Heart right ventricle (tissue), 16 donors: ENCODE results near the gene DCST1. TPM values are rescaled to one million over a fixed set of nuclear protein-coding genes. Genes with fewer than 3 reads are reported as not detected.
A peak's percentile ranks its signal among the peaks of the same experiment; 100 is the strongest.

Experiments
- ATAC-seq, 8 donors: fragments of 200-7000 bp; cut with Tn5 transposase; one replicate each; pipeline ENCODE4 v1.9.1; 2020; ENCODE audit warnings: mild to moderate bottlenecking in 8 of 8, moderate library complexity in 8 of 8, moderate number of reproducible peaks in 1 of 8
- DNase-seq, 2 donors: peaks; one replicate each; pipeline ENCODE4 v3.0.0-alpha.2; 2020
- H3K27ac ChIP-seq, 10 donors: fragments of 200-600 bp; sonication (generic) in 2 of 10; one replicate each; pipeline versions ENCODE4 v1.5.0 to v1.8.0; 2020 to 2022; ENCODE audit warnings: mild to moderate bottlenecking in 3 of 10
- H3K27me3 ChIP-seq, 7 donors: fragments of 200-600 bp; one replicate each; pipeline ENCODE4 v1.8.0; 2021 to 2022; ENCODE audit warnings: mild to moderate bottlenecking in 2 of 7
- H3K36me3 ChIP-seq, 9 donors: fragments of 200-600 bp; sonication (generic) in 1 of 9; one replicate each; pipeline versions ENCODE4 v1.5.0 to v1.8.0; 2020 to 2022; ENCODE audit warnings: mild to moderate bottlenecking in 2 of 9
- H3K4me1 ChIP-seq, 9 donors: fragments of 200-600 bp; sonication (generic) in 1 of 9; one replicate each; pipeline versions ENCODE4 v1.5.0 to v1.8.0; 2020 to 2022; ENCODE audit warnings: mild to moderate bottlenecking in 4 of 9
- H3K4me3 ChIP-seq, 10 donors: fragments of 200-600 bp; sonication (generic) in 2 of 10; one replicate each; pipeline versions ENCODE4 v1.5.0 to v1.8.0; 2020 to 2022; ENCODE audit warnings: mild to moderate bottlenecking in 7 of 10, moderate library complexity in 2 of 10
- H3K9me3 ChIP-seq, 11 donors: fragments of 200-600 bp in 10 of 11; sonication (generic) in 2 of 11; one replicate each; pipeline versions ENCODE4 v1.5.0 to v1.8.0; 2013 to 2022; ENCODE audit warnings: mild to moderate bottlenecking in 2 of 11, control low read depth in 1 of 11, moderate library complexity in 1 of 11
- CTCF ChIP-seq, 9 donors: fragments of 200-600 bp; sonication (generic) in 2 of 9; IDR thresholded peaks; one replicate each; pipeline versions ENCODE4 v1.5.0 to v1.8.0; 2021 to 2022; ENCODE audit warnings: antibody characterized with exemption in 9 of 9, mild to moderate bottlenecking in 5 of 9, moderate library complexity in 1 of 9
- WGBS, 2 donors: extraction: QIAGEN DNeasy Blood & Tissue Kit; methylation state at CpG; one replicate each; pipeline ENCODE4 v1.1.7; 2013; ENCODE audit warnings: inconsistent platforms in 1 of 2; 5-methylcytosine and 5-hydroxymethylcytosine counted together
- intact Hi-C, 10 donors: fragments of 100-400 bp; cut with DNase I; formaldehyde crosslinking; loops; one replicate each; pipeline versions ENCODE4 v1.11.1 to v1.14.2; 2022
- polyA plus RNA-seq, 2 donors: library from polyadenylated mRNA; stranded (reverse); fragments of 200-250 nt; gene quantifications; one replicate each; pipeline ENCODE4 v1.2.3, GENCODE V29; 2013
- total RNA-seq, 10 donors: library from RNA; stranded (reverse); fragmentation: NEBNext Ultra II Directional in 3 of 10; extraction: Animal tissue kit (Norgen Biotek cat#: 25700) in 3 of 10; gene quantifications; one replicate each; pipeline versions ENCODE4 v1.2.1 to v1.2.4, GENCODE V29; 2021 to 2023
- donor health status: Arrhythmogenic right ventricular cardiomyopathy.
- donor health status: ischemic (EF 13 %, LVEDD 7.1; RV severe dilation, severe dysfunction).
- donor health status: healthy with polysubstance abuse.
- donor health status: DM: no; HTN: yes; CAD: no.
- donor health status: DM: no; HTN: no; CAD: no.
- donor health status: ischemic (EF 25% LVEDD 6.9; RV normal size, moderate dysfunction).
- donor health status: ischemic (EF 25% LVEDD 5.7; RV mildly dilated, moderate dysfunction).
- donor health status: healthy.
- donor health status: DM: yes; HTN: yes; CAD: no.
- donor health status: Ischemic cardiomyopathy.
- donor health status: ischemic (EF 35%, LVEDD 5.7; RV mildly dilated, moderate dysfunction).
- donor health status: nonischemic (EF 11% LVEDD 7.7; RV severe dilation, severe dysfunction).
- donor health status: DM: yes; HTN: yes; CAD: no.
- donor health status: PGD.
- donor health status: ischemic (EF 29% LVEDD 5.4; RV normal size, mild dysfunction).
- donor health status: nonischemic (EF 23%, LVEDD 6.1; RV moderate dilation, normal function).

The DCST1 gene
- total and polyA plus RNA-seq, 12 donors = 0.29 TPM; not detected in 11

DNA sequence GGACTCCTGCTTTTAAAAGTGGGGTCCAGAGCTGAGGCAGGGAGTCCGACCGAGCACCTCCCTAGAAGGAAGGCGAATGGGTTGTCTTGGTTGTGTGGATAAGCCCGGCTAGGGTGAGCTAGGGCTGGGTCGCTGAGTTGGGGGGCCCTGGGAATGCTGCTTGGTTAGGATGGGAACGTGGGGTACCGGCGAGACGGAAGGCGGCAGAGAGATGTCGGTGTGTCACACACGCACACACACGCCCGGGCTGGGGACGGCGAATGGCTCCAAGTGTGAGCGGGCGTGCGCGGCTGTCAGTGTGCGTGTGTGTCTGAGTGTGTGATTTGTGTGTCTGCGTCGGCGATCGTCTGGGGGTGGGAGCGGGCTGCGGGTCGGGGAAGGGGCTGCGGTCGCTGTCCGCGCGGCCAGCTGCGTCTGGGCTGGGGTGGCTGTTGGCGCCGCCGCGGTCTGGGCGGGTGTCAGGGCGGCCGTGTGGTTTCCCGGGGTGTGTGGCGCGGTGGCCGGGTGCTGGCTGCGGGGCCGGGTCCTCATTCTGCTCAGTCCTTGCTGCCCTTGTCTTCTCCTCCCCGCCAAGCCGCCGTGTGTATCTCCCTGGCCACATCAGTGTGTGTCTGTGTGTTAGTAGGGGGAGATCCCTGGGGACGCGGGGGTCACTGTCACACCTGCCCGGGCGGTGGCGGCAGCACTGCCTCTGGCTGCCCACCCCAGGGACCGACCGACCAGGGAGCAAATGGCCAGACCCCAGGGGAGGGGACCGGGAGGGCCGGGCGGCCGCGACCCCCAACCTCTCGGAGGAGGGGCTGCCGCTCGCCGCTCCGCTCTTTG lies 46.1 kb downstream of the DCST1 start:
- no peak for TF ChIP-seq CTCF (IDR thresholded peaks at IDR 0.05)
- DNase-seq (peak in 1 of 2 donors; percentile 18), ATAC-seq (no peak)
- intact Hi-C loops = loop anchor here in 2 of 10 donors (5.0 to 10.0 kb wide), 2 partner anchors 32 to 525 kb away; partner anchors contain the start of gene UBE2Q1 (in 1 of the 2)
- no peak overlapping the region for H3K27ac ChIP-seq
- peaks cover 29 to 61% (median 49%) of the 10 kb centered on the region in 9 donors for H3K4me1 ChIP-seq
- H3K4me3 ChIP-seq = peak overlapping the region in 8 of 10 donors; percentile 28 to 58 (median 49)
- H3K36me3 ChIP-seq = no peaks in the 10 kb centered on the region
- peaks cover 39 to 67% (median 53%) of the 10 kb centered on the region in 7 donors for H3K27me3 ChIP-seq
- WGBS, 2 donors = 1% methylated on average over 57 to 67 of the region's 67 CpGs
- H3K9me3 ChIP-seq = no peaks in the 10 kb centered on the region

DNA sequence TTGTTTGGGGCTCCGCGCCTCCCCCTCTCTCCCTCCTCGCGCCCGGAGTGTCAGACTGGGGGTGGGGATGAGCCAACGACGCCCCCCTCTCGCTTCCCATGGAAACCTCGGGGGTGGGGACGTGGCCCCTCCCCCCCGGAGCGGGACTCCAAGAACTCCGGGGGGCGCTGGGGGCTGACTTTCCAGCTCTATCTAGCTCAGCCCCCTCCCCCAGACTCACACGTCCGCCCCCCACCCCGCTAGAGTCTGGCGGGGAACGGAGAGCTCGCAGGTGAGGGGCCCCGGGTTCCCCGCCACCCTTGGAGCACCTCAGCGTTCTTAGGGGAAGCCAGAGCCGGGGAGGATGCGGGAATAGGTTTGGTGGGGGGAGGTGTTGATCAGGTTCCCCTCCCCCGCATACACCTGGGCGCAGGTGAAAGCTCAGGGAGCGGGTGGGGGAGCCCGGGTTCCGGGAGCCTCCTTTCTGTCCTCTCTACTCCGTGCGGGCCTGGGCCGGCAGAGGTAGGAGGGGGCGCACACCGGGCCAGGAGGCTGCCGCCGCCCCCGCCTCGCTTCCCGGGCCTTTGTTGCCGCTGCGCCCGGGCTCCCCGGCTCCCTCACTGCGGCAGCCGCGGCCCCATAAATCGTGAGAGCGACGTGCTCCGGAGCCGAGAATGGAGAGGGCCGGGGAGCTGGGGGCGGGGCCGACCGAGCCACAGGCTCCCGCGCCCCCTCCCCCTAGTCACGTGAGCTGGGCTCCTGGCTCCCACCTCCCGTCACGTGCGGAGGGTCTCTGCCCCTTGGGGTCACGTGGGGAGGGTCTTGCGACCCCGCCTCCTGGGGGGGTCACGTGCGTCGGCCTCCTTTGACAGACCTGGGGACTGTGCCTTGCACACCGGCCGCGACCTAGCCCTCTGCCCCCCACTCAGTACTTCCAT lies 46.9 kb downstream of the DCST1 start:
- peak overlapping the region; percentile 2 to 58 (median 33) for H3K4me3 ChIP-seq
- no peak for ATAC-seq
- H3K9me3 ChIP-seq = no peaks in the 10 kb centered on the region
- no peak overlapping the region for H3K27ac ChIP-seq
- intact Hi-C loops = loop anchor here in 2 of 10 donors (5.0 to 10.0 kb wide), 2 partner anchors 33 to 526 kb away; partner anchors contain the start of gene UBE2Q1 (in 1 of the 2)
- no peak for TF ChIP-seq CTCF (IDR thresholded peaks at IDR 0.05)
- peaks cover 39 to 67% (median 53%) of the 10 kb centered on the region in 7 donors for H3K27me3 ChIP-seq
- DNase-seq = peak in 1 of 2 donors; percentile 19
- peaks cover 30 to 65% (median 51%) of the 10 kb centered on the region in 9 donors for H3K4me1 ChIP-seq
- WGBS, 2 donors = 1% methylated on average over 55 to 71 of the region's 71 CpGs
- H3K36me3 ChIP-seq = no peaks in the 10 kb centered on the region

DNA sequence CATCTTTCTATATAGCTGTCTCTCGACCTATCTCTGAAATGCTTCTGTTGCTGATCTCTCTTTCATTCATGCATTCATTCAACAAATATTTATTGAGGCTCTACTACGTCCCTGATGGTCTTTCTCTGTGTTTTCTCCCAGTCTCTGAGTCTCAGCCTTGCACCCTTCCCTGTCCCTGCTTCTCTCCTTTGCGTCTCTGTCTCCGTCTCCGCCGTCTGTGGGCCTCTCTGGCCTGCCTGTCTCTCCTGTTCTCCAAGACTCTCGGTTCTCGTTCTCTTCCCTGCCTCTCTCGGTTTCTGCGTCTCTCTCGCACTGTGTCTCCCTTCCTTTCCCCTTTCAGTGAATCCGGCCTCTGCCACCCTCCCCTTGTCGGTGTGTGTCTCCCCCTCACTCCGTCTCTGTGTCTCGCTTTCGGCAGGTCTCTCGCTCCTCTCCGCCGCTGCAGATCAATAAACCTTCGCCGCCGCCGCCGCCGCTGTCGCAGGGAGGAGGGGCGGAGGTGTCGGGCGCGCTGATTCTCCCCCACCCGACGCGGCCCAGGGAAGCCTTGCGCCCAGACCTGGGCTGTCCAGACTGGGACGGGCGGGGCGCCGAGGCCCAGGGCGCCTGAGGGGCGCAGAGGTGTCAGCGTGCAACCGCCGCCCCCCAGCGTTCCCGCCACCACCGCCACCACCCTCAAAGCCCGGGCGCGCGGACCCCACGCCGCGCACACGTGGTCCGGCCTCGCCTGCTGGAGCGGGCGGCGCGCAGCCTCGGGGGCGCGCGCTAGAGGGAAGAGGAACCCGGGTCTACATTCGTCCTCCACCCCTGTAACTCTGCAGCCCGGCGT lies 48.1 kb downstream of the DCST1 start:
- peaks cover 33 to 77% (median 60%) of the 10 kb centered on the region in 9 donors for H3K4me1 ChIP-seq
- peaks cover 39 to 67% (median 53%) of the 10 kb centered on the region in 7 donors for H3K27me3 ChIP-seq
- H3K36me3 ChIP-seq = no peaks in the 10 kb centered on the region
- DNase-seq = peak in 1 of 2 donors; percentile 23
- intact Hi-C loops = loop anchor here in 2 of 10 donors (5.0 to 10.0 kb wide), 2 partner anchors 34 to 527 kb away; partner anchors contain the start of gene UBE2Q1 (in 1 of the 2)
- H3K4me3 ChIP-seq = peak overlapping the region in 7 of 10 donors; percentile 4 to 58 (median 25)
- ATAC-seq = no peak
- TF ChIP-seq CTCF (IDR thresholded peaks at IDR 0.05) = no peak
- no peaks in the 10 kb centered on the region for H3K9me3 ChIP-seq
- WGBS, 2 donors = 2 to 3% methylated on average over 68 of the region's 68 CpGs
- H3K27ac ChIP-seq = no peak overlapping the region
